Measurements from ENCODE around the gene LCE5A. TPM values are rescaled to one million over a fixed set of nuclear protein-coding genes. Genes with fewer than 3 reads are reported as not detected.

The LCE5A gene
- polyA plus RNA-seq, 1 donor (not counting 4 experiments of a cell fraction or from before 2014, with no cell fraction given): not detected

- Histone ChIP-seq H3K27ac (ENCODE audit: control insufficient read depth, insufficient read depth, low read length) (no peak overlapping the region), H4K20me1 (ENCODE audit: control insufficient read depth, extremely low read depth, insufficient read depth, low read length) (no peaks in the 10 kb centered on the region), H3K36me3 (ENCODE audit: control insufficient read depth in 2 of 2, extremely low read depth in 1 of 2, insufficient read depth in 2 of 2, low read length in 2 of 2) (no peaks in the 10 kb centered on the region), H3K4me2 (ENCODE audit: control insufficient read depth, extremely low read depth, insufficient read depth, low read depth, low read length) (no peak overlapping the region), H3K79me2 (ENCODE audit: control insufficient read depth, insufficient read depth, low read length) (no peaks in the 10 kb centered on the region), H3K4me3 (ENCODE audit: control insufficient read depth in 2 of 3, extremely low read depth in 1 of 3, insufficient read depth in 2 of 3, low read depth in 1 of 3, low read length in 3 of 3) (no peak overlapping the region), H2AFZ (ENCODE audit: control insufficient read depth, low read length) (peak overlapping the region; percentile 13), H3K27me3 (ENCODE audit: control insufficient read depth, extremely low read depth, insufficient read depth, low read length) (no peaks in the 10 kb centered on the region), H3K4me1 (ENCODE audit: control insufficient read depth, extremely low read depth, insufficient read depth, low read length) (no peaks in the 10 kb centered on the region), H3K9me1 (ENCODE audit: control insufficient read depth, extremely low read depth, insufficient read depth, low read length) (no peaks in the 10 kb centered on the region), H3K9me3 (ENCODE audit: control insufficient read depth, low read depth, low read length) (no peaks in the 10 kb centered on the region), H3K9ac (ENCODE audit: control insufficient read depth, extremely low read depth, insufficient read depth, low read length) (no peak overlapping the region)
- FAIRE-seq: peak; percentile 93
- DNase-seq (ENCODE audit: low read depth, low spot score): no peak
- dilution Hi-C loops (cut with MboI; ENCODE audit: extremely low pct_ligation_motif_present, low sequenced_read_pairs): no loop called here
- TF ChIP-seq CTCF (optimal IDR thresholded peaks at IDR 0.05 in 1 of 3, IDR thresholded peaks at IDR 0.05 in 1 of 3, conservative IDR thresholded peaks at IDR 0.05 in 1 of 3; ENCODE audit: extremely low read depth in 1 of 3, insufficient read depth in 2 of 3, low read length in 3 of 3) (peak in 2 of 3 experiments; percentile 88 to 89), EZH2 (IDR thresholded peaks at IDR 0.05; ENCODE audit: low read length) (no peak)
Observed at GRCh38 chr1:152495066-152495675, 15.4 kb upstream of the LCE5A start.

GRCh38 chr1:152497273-152497672 is 13.3 kb upstream of the LCE5A start:
- DNase-seq (ENCODE audit: low read depth, low spot score) (no peak), FAIRE-seq (peak; percentile 80)
- H3K4me2 ChIP-seq (ENCODE audit: control insufficient read depth, extremely low read depth, insufficient read depth, low read depth, low read length): no peak overlapping the region
- H3K4me3 ChIP-seq (ENCODE audit: control insufficient read depth in 2 of 3, extremely low read depth in 1 of 3, insufficient read depth in 2 of 3, low read depth in 1 of 3, low read length in 3 of 3): no peak overlapping the region
- H3K27ac ChIP-seq (ENCODE audit: control insufficient read depth, insufficient read depth, low read length): no peak overlapping the region
- TF ChIP-seq CTCF (optimal IDR thresholded peaks at IDR 0.05 in 1 of 3, IDR thresholded peaks at IDR 0.05 in 1 of 3, conservative IDR thresholded peaks at IDR 0.05 in 1 of 3; ENCODE audit: extremely low read depth in 1 of 3, insufficient read depth in 2 of 3, low read length in 3 of 3) (peak; percentile 57 to 65 (median 65)), EZH2 (IDR thresholded peaks at IDR 0.05; ENCODE audit: low read length) (no peak)
- no peaks in the 10 kb centered on the region for H3K79me2 ChIP-seq (ENCODE audit: control insufficient read depth, insufficient read depth, low read length)
- no peaks in the 10 kb centered on the region for H3K36me3 ChIP-seq (ENCODE audit: control insufficient read depth in 2 of 2, extremely low read depth in 1 of 2, insufficient read depth in 2 of 2, low read length in 2 of 2)
- peaks cover 12% of the 10 kb centered on the region for H3K4me1 ChIP-seq (ENCODE audit: control insufficient read depth, extremely low read depth, insufficient read depth, low read length)
- no peaks in the 10 kb centered on the region for H4K20me1 ChIP-seq (ENCODE audit: control insufficient read depth, extremely low read depth, insufficient read depth, low read length)
- dilution Hi-C loops (cut with MboI; ENCODE audit: extremely low pct_ligation_motif_present, low sequenced_read_pairs): no loop called here
- H2AFZ ChIP-seq (ENCODE audit: control insufficient read depth, low read length): no peak overlapping the region
- no peak overlapping the region for H3K9ac ChIP-seq (ENCODE audit: control insufficient read depth, extremely low read depth, insufficient read depth, low read length)
- H3K27me3 ChIP-seq (ENCODE audit: control insufficient read depth, extremely low read depth, insufficient read depth, low read length): no peaks in the 10 kb centered on the region
- H3K9me3 ChIP-seq (ENCODE audit: control insufficient read depth, low read depth, low read length): no peaks in the 10 kb centered on the region
- H3K9me1 ChIP-seq (ENCODE audit: control insufficient read depth, extremely low read depth, insufficient read depth, low read length): no peaks in the 10 kb centered on the region
